SJSA1 (cell line): ENCODE measurements around the gene DPYD. TPM values are rescaled to one million over a fixed set of nuclear protein-coding genes. Genes with fewer than 3 reads are reported as not detected.

ENCODE experiments used
- DNase-seq, 2 experiments: peaks; one replicate each; pipeline ENCODE4 v3.0.0-alpha.2; 2015 to 2020; ENCODE audit warnings: low spot score in 2 of 2, low read depth in 1 of 2
- H3K27ac ChIP-seq: fragments of 250-450 bp; sonication (Bioruptor Pico); 2 replicates; pipeline ENCODE4 v1.5.1; 2020; ENCODE audit warnings: mild to moderate bottlenecking, moderate library complexity
- H3K27me3 ChIP-seq: fragments of 250-450 bp; sonication (Bioruptor Pico); replicated peaks from 2 replicates; pipeline ENCODE4 v1.5.1; 2020; ENCODE audit warnings: mild to moderate bottlenecking, moderate library complexity
- H3K36me3 ChIP-seq: fragments of 250-450 bp; sonication (Bioruptor Pico); 2 replicates; pipeline ENCODE4 v1.5.1; 2020; ENCODE audit warnings: mild to moderate bottlenecking
- H3K4me1 ChIP-seq: fragments of 250-450 bp; sonication (Bioruptor Pico); replicated peaks from 2 replicates; pipeline ENCODE4 v1.6.1; 2021; ENCODE audit warnings: mild to moderate bottlenecking
- H3K4me3 ChIP-seq: fragments of 250-450 bp; sonication (Bioruptor Pico); 2 replicates; pipeline ENCODE4 v1.5.1; 2020; ENCODE audit warnings: mild to moderate bottlenecking
- H3K9me3 ChIP-seq: fragments of 250-450 bp; sonication (Bioruptor Pico); replicated peaks from 2 replicates; pipeline ENCODE4 v1.5.1; 2020; ENCODE audit warnings: mild to moderate bottlenecking
- total RNA-seq: library from RNA; depleted of rRNA; stranded (reverse); fragments of >200 nt; shearing (Covaris generic); gene quantifications from 2 replicates; pipeline ENCODE4 v1.2.3, GENCODE V29; 2014

DPYD gene
- total RNA-seq, 1 experiment from 2014 or later, result 31.4 TPM

DNA sequence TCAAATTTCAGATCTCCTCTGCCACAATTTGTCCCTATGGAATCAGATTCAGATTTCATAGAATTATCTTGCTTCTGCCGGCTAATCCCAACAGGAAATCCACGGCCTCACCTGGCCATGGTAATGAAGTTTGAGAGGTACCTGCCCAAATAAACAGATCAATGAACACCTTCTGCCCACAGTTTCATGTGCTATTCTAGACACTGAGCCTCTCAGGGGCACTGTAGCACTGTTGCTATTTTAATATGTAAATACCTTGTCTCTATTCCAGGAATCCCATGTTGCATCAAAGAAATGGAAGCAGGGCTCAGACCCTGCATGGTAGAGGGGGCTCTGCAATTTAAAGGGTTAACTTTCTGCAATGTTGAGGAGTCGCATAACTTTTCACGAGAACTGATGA, 606.1 kb downstream of the DPYD start:
- no peak overlapping the region for H3K27ac ChIP-seq
- H3K4me1 ChIP-seq, result no peaks in the 10 kb centered on the region
- H3K27me3 ChIP-seq, result no peaks in the 10 kb centered on the region
- no peaks in the 10 kb centered on the region for H3K36me3 ChIP-seq
- H3K4me3 ChIP-seq, result no peak overlapping the region
- no peak for DNase-seq
- H3K9me3 ChIP-seq, result peaks cover 4% of the 10 kb centered on the region; the same call in 1 of the 2 replicates

DNA sequence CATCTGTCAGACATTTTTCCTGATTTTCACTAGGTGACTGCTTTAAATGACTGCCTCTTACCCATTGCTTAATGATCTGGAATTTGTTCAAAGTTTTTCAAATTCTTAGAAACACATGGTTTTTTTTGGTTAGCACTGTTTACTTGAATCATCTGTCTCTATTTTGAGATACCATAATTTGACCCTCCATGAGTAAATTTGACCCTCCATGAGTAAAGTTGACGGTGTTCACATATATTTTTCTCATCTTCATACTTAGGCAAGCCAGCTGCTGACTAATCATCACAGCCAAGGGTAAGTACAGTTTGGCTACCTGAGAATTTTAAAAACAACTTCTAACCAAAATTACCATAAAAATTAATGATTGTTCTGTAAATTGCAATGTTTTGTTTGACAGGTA, 612.7 kb downstream of the DPYD start:
- no peaks in the 10 kb centered on the region for H3K27me3 ChIP-seq
- DNase-seq, result no peak
- no peak overlapping the region for H3K27ac ChIP-seq

DNA sequence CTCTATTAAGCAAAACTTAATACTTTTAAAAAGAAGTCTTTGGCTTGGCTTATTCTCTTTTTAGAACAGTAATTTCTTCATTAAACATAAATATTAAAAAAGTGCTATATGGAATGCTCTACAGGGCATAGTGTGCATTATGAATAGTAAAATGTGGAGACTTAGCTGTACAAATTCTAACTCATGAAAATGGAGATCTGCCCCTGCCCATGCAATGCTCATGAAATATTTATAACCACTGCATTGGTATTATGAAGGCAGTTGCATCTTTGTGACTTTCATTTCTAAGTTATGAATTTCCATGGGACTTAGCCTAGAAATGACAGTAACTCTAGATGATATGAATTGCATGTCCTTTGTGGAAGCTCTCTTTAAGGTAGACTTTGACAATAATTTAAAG, 613.3 kb downstream of the DPYD start:
- Histone ChIP-seq H3K27me3 (no peaks in the 10 kb centered on the region), H3K4me1 (no peaks in the 10 kb centered on the region), H3K36me3 (no peaks in the 10 kb centered on the region), H3K4me3 (no peak overlapping the region), H3K9me3 (no peaks in the 10 kb centered on the region), H3K27ac (no peak overlapping the region)
- DNase-seq, result no peak

More for the DNA sequence above, 612.7 kb downstream of the DPYD start:
- H3K36me3 ChIP-seq, result no peaks in the 10 kb centered on the region
- no peaks in the 10 kb centered on the region for H3K9me3 ChIP-seq
- no peaks in the 10 kb centered on the region for H3K4me1 ChIP-seq
- H3K4me3 ChIP-seq, result no peak overlapping the region

DNA sequence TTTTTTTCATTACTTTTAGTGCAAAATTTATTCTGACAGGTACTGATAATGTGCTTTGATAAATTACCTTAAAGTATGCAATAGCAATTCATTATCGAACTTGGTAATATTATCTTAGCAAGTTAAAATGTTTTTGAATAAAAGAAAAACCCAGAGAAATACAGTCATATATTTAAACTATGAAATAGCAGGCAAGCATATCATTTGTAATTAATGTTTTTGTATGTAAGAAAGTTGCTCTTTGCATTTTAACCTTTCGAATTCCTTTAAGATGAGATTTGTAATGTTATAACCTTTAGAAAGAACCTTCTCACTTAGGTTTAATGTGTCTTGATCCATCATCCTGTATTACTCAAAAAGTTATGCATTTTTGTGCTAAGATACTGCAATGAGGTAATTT, 613.7 kb downstream of the DPYD start:
- Histone ChIP-seq H3K4me1 (no peaks in the 10 kb centered on the region), H3K4me3 (no peak overlapping the region), H3K27me3 (no peaks in the 10 kb centered on the region), H3K27ac (no peak overlapping the region), H3K9me3 (no peaks in the 10 kb centered on the region), H3K36me3 (no peaks in the 10 kb centered on the region)
- DNase-seq, result no peak

DNA sequence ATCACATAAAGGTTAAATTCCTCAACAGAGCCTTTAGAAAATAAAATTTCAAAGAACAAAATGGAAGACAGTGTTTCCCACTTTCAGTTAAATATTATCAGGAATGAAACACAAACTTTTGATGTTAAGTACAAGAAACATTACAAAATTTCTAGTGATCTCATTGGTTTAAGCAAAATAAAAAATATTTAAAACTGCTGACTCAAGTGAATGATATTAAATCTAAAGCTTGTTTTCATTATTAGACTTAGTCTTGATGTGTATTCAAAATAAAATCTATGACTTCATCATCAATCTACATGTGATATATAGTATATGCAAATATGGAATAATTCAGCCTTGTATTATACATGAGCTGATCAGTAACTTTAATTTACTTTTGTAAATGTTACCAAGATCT, 614.3 kb downstream of the DPYD start:
- H3K36me3 ChIP-seq, result no peaks in the 10 kb centered on the region
- DNase-seq, result no peak
- no peaks in the 10 kb centered on the region for H3K4me1 ChIP-seq
- H3K27me3 ChIP-seq, result no peaks in the 10 kb centered on the region
- H3K27ac ChIP-seq, result no peak overlapping the region
- H3K4me3 ChIP-seq, result no peak overlapping the region
- no peaks in the 10 kb centered on the region for H3K9me3 ChIP-seq

DNA sequence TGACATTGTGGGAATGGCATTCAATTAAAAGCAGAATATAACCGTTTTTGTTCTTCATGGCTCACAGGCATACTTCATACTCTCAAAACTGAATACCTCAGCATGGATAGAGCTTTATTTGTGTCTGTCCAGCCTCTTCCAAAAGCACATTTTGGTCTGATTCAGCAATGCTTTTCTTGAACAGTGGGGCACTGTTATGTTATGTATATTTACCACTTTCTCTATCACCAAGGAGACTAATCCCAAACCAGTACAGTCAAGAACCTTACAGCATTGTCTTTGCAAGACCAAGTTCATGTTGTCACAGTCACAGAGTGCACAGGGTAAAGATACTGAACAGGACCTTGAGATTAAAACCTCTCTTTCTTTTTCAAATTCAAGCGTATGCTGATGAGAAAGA, 616.5 kb downstream of the DPYD start:
- H3K4me3 ChIP-seq, result no peak overlapping the region
- H3K36me3 ChIP-seq, result no peaks in the 10 kb centered on the region
- H3K27ac ChIP-seq, result no peak overlapping the region
- no peak for DNase-seq
- H3K4me1 ChIP-seq, result no peaks in the 10 kb centered on the region
- H3K27me3 ChIP-seq, result no peaks in the 10 kb centered on the region
- no peaks in the 10 kb centered on the region for H3K9me3 ChIP-seq

DNA sequence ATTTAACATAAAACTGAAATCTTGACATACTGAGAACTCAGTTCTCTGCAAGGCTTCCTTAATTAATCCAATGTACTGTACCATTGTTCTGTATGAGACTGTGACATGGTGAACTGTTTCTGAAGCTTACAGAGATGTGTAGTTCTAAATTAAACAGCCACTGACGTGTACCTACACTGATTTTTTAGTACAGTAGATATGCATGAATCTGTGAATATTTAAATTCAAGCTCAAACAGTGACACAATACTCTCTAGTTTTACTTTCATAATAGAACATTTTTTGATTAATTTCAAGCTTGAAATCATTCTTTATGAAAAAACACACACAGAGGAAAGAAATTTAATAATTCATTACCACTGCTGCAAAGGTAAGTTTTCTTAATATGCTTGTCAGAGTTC, 621.9 kb downstream of the DPYD start:
- no peak overlapping the region for H3K4me3 ChIP-seq
- no peak overlapping the region for H3K27ac ChIP-seq
- no peak for DNase-seq
- no peaks in the 10 kb centered on the region for H3K27me3 ChIP-seq
- H3K4me1 ChIP-seq, result no peaks in the 10 kb centered on the region
- H3K9me3 ChIP-seq, result no peaks in the 10 kb centered on the region
- no peaks in the 10 kb centered on the region for H3K36me3 ChIP-seq

DNA sequence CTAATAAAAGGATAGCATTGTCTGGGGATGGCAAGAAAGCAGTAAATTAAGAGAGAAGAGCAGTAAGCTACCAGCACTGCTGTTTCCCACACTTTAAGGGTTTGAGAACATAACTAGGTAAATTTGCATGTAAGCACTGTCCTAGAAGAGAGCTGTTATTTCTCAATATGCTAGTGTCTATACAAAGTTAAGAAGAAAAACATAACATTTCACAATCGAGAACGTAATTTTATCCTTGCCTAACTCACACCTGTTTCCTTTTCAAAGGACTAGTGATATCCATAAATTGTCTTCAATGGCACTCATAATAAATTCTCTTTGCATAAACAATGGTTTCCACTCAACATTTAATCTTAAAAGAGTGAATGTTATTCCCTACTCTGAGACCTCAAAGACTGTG, 623.2 kb downstream of the DPYD start:
- no peaks in the 10 kb centered on the region for H3K9me3 ChIP-seq
- H3K4me1 ChIP-seq, result no peaks in the 10 kb centered on the region
- no peak overlapping the region for H3K4me3 ChIP-seq
- DNase-seq, result no peak
- no peaks in the 10 kb centered on the region for H3K36me3 ChIP-seq
- H3K27me3 ChIP-seq, result no peaks in the 10 kb centered on the region
- H3K27ac ChIP-seq, result no peak overlapping the region

DNA sequence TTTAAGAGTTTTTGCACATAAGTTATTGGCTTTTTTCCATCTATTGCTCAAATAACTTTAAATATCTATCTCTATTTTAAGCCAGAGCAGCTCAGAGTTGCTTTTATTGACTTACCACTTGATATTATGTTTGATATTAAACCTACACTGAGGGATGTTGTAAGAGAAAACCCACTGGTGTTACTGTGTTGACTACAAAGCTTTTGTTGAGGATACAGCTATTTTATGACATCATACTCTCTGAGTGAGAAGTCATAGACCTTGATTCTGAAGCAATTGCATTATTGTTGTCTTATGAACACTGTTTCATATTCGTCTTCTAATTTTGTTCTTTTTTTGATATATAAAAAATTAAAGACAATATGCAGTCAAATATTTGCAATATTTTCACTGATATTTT, 638.9 kb downstream of the DPYD start:
- H3K4me3 ChIP-seq, result no peak overlapping the region
- 0 out of 2 replicates have a peak, but pooled peaks cover 5% of the 10 kb centered on the region for H3K36me3 ChIP-seq
- DNase-seq, result no peak
- H3K9me3 ChIP-seq, result peaks cover 3% of the 10 kb centered on the region; the same call in 1 of the 2 replicates
- H3K4me1 ChIP-seq, result peaks cover 14% of the 10 kb centered on the region
- no peaks in the 10 kb centered on the region for H3K27me3 ChIP-seq
- no peak overlapping the region for H3K27ac ChIP-seq

DNA sequence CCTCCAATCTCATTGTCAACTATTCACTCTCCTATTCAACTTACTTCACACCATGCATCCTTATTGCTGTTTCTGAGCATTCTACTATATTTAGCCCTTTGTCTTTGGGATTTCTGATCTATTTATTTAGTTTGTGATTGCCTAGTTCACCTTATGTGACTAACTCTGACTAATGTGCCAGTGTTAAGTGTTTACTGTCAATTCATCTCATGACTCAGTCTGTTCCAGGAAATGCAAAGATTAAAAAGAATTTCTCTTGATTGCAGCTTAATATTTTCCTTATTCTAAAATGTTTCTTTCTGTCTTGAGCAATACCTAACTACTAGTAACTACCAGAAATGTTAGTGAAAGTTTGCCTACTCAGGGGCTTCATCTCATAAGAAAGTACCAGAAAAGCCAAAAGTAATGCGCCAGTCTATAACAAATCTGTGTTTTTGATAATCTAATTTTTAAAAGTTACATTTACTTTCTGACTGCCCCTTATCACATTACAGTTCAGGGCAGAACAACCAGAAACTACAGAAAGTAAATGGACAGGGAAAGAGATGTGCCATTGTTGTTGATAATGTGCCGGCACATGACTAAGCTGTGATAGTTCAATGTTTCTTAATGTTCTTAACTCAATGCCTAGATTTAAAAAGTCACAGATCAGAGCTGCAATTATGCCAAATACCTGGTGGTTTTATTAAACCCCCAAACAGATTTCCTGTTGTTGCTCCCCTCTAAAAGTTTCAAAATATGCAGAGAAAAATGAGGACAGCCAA, 642.8 kb downstream of the DPYD start:
- Histone ChIP-seq H3K4me3 (no peak overlapping the region), H3K9me3 (no peaks in the 10 kb centered on the region), H3K27ac (peak overlapping the region; percentile 82), H3K27me3 (no peaks in the 10 kb centered on the region), H3K4me1 (peaks cover 14% of the 10 kb centered on the region), H3K36me3 (no peaks in the 10 kb centered on the region)
- peak in 1 of 2 experiments; percentile 58 for DNase-seq

DNA sequence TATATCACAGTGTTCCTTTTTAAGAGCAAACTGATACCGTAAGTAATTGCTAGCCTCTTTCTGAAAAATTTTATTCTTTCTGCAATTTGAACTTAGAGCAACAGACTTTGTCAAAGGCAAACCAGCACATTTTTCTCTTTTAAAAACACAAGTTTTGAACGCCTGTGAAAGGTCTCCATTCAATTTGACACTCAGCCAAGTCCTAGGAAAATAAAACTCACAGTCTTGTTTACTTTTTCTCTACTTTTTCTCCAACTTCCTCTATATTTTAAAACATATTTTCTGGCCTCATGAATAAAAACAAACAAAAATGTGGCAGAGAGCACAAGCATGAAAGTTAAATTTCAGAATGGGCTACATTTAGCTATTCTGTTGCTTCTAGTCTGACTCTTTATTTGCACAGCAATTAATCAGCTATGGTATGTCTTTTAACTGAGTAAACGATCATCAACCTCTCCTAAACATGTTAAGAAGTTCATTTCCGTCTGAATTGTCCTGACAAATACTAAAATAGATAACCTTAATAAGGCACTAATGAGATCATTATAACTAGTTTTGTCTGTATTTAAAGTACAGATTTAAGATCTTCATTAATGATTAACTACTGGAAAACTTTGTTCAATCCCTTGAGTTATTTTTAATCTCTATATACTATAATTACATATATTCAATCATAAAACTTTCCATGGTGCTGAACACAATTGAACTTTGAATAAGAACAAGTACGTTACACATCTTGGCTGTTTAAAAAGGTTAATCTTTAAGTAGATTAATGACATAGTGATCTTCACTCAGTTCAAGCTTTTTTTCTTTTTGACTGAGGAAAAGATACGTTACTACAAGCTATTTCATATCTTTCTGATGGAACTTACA, 648.7 kb downstream of the DPYD start:
- Histone ChIP-seq H3K27me3 (no peaks in the 10 kb centered on the region), H3K4me3 (no peak overlapping the region), H3K27ac (no peak overlapping the region), H3K4me1 (peaks cover 20% of the 10 kb centered on the region), H3K9me3 (no peaks in the 10 kb centered on the region), H3K36me3 (no peaks in the 10 kb centered on the region)
- DNase-seq, result peak in 1 of 2 experiments; percentile 17

DNA sequence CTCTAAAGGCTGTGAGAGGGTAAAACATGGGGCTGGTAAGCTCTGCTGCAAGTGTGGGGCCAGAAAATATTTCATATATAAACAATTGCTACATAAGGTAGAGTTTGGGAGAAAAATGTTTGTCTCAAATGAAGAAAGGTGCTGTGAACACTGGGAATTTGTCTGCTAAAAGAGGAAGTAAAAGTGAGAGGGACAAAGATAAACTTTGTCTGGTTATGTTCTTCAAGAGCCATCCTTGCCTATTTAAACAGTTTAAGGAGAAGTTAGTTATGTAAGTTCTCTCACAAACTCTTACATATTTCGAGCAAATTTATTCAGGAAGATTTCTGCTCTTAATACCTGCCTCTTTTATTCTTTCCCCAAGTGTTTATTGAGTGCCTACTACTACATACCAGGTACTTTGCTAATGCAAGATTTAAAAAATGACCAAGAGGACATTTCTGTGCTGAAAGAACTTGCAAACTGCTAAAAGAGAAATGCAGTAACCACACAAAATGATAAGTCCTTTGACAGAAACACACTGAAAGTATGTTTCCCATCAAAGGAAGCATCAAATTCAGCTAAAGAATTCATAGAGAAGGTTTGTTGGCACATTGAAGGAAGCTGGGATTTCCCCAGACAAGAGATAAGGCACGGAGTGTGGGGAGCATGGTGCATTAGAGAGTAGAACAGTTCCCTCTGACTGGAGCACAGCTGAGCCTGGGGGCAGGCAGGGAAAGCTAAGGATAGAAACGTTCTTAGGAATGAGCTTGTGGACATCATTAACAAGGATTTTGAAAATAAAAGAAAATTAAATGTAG, 650.1 kb downstream of the DPYD start:
- Histone ChIP-seq H3K36me3 (no peaks in the 10 kb centered on the region), H3K4me3 (no peak overlapping the region), H3K27ac (no peak overlapping the region), H3K9me3 (no peaks in the 10 kb centered on the region), H3K4me1 (peaks cover 20% of the 10 kb centered on the region), H3K27me3 (no peaks in the 10 kb centered on the region)
- no peak for DNase-seq

DNA sequence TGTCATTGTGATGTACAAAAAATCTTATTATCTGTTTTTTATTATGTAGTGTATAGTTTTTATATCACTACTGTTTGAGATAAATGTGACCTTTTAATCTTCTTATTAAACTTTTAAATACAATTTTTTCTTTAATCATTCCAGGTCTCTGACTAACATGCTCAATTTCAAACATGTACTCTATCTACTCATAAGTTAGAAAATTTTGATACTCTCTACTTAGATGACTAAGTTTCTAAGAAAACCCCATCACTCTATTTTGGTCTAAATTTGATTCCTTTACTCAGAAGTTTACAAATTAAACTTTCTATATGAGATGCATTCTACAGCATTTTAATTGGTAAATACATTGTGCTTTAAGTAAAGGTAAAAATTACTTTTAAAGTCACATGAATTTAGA, 655.2 kb downstream of the DPYD start:
- no peaks in the 10 kb centered on the region for H3K27me3 ChIP-seq
- H3K9me3 ChIP-seq, result no peaks in the 10 kb centered on the region
- H3K27ac ChIP-seq, result no peak overlapping the region
- no peaks in the 10 kb centered on the region for H3K36me3 ChIP-seq
- no peak for DNase-seq
- no peak overlapping the region for H3K4me3 ChIP-seq
- peaks cover 3% of the 10 kb centered on the region for H3K4me1 ChIP-seq
